Breast epithelium (tissue), 4 donors: ENCODE results near the gene SPTBN1. TPM values are rescaled to one million over a fixed set of nuclear protein-coding genes. Genes with fewer than 3 reads are reported as not detected.

Experiments
- DNase-seq, 2 donors: peaks; one replicate each; pipeline ENCODE4 v3.0.0-alpha.2; 2019; ENCODE audit warnings: low spot score in 2 of 2
- H3K27ac ChIP-seq, 2 donors: fragments of 200-600 bp; sonication (generic) in 1 of 2; one replicate each; pipeline ENCODE4 v1.5.1; 2016 to 2019; ENCODE audit warnings: mild to moderate bottlenecking in 1 of 2
- H3K27me3 ChIP-seq, 2 donors: fragments of 200-600 bp; sonication (generic) in 1 of 2; one replicate each; pipeline versions ENCODE4 v1.5.1 to v1.6.0; 2017 to 2019; ENCODE audit warnings: control low read depth in 1 of 2, mild to moderate bottlenecking in 1 of 2
- H3K36me3 ChIP-seq: fragments of 200-600 bp; one replicate; pipeline ENCODE4 v1.5.1; 2019
- H3K4me1 ChIP-seq, 2 donors: fragments of 200-600 bp; sonication (generic); one replicate each; pipeline ENCODE4 v1.5.1; 2016 to 2019; ENCODE audit warnings: control low read depth in 1 of 2
- H3K4me3 ChIP-seq, 3 donors: fragments of 200-600 bp; sonication (generic); 1 replicate in 2 of 3; 2 replicates in 1 of 3; pipeline ENCODE4 v1.5.1; 2016 to 2019; ENCODE audit warnings: mild to moderate bottlenecking in 3 of 3, moderate library complexity in 2 of 3
- H3K9me3 ChIP-seq, 2 donors: fragments of 200-600 bp; sonication (generic) in 1 of 2; one replicate each; pipeline ENCODE4 v1.5.1; 2016 to 2019; ENCODE audit warnings: control low read depth in 1 of 2
- CTCF ChIP-seq, 3 donors: fragments of 450-650 bp; IDR thresholded peaks; one replicate each; pipeline ENCODE4 v1.5.1; 2016 to 2017; ENCODE audit warnings: antibody characterized with exemption in 3 of 3, mild to moderate bottlenecking in 3 of 3, moderate library complexity in 3 of 3
- POLR2A ChIP-seq: fragments of 450-650 bp; IDR thresholded peaks from one replicate; pipeline ENCODE4 v1.6.1; 2016; ENCODE audit warnings: antibody characterized with exemption, mild to moderate bottlenecking, moderate library complexity
- POLR2AphosphoS5 ChIP-seq, 3 donors: sonication (generic); formaldehyde crosslinking; IDR thresholded peaks; one replicate each; pipeline ENCODE4 v1.6.1; 2017; ENCODE audit warnings: antibody characterized with exemption in 3 of 3
- intact Hi-C: fragments of 100-400 bp; cut with DNase I; formaldehyde crosslinking; loops from one replicate; pipeline ENCODE4 v1.15.1; 2023; ENCODE audit warnings: low total_unique reads
- total RNA-seq, 3 donors: library from RNA; depleted of rRNA; stranded (reverse); fragments of >200 nt; gene quantifications; one replicate each; pipeline ENCODE4 v1.1.0, GENCODE V29; 2016

SPTBN1 gene
- total RNA-seq, 3 donors from 2014 or later, result 223 to 1,216 (median 273) TPM

- no peak overlapping the region for H3K27ac ChIP-seq
- TF ChIP-seq POLR2A (no peak), CTCF (IDR thresholded peaks at IDR 0.05) (no peak), POLR2AphosphoS5 (IDR thresholded peaks at IDR 0.05) (no peak)
These were observed 35.5 kb upstream of the SPTBN1 start for GRCh38 chr2:54420524-54421172.

GRCh38 chr2:54422072-54422581 lies 34.0 kb upstream of the SPTBN1 start:
- Histone ChIP-seq H3K4me3 (no peak overlapping the region), H3K4me1 (no peaks in the 10 kb centered on the region), H3K9me3 (no peaks in the 10 kb centered on the region), H3K27ac (no peak overlapping the region), H3K36me3 (no peaks in the 10 kb centered on the region), H3K27me3 (no peaks in the 10 kb centered on the region)
- intact Hi-C loops, result no loop called here
- TF ChIP-seq POLR2AphosphoS5 (IDR thresholded peaks at IDR 0.05) (no peak), POLR2A (no peak), CTCF (IDR thresholded peaks at IDR 0.05) (no peak)
- no peak for DNase-seq

More at GRCh38 chr2:54420524-54421172, 35.5 kb upstream of the SPTBN1 start:
- H3K27me3 ChIP-seq, result no peaks in the 10 kb centered on the region
- H3K4me3 ChIP-seq, result no peak overlapping the region
- no peaks in the 10 kb centered on the region for H3K9me3 ChIP-seq
- DNase-seq, result no peak
- H3K4me1 ChIP-seq, result no peaks in the 10 kb centered on the region
- H3K36me3 ChIP-seq, result no peaks in the 10 kb centered on the region
- intact Hi-C loops, result no loop called here

- no peak for TF ChIP-seq POLR2A
- TF ChIP-seq CTCF (IDR thresholded peaks at IDR 0.05), result no peak
- no peak for TF ChIP-seq POLR2AphosphoS5 (IDR thresholded peaks at IDR 0.05)
- intact Hi-C loops, result no loop called here
- Histone ChIP-seq H3K4me3 (no peak overlapping the region), H3K9me3 (no peaks in the 10 kb centered on the region), H3K27ac (peak overlapping the region in 1 of 2 donors; percentile 26), H3K36me3 (no peaks in the 10 kb centered on the region), H3K27me3 (no peaks in the 10 kb centered on the region), H3K4me1 (no peaks in the 10 kb centered on the region)
- no peak for DNase-seq
These were observed 32.9 kb upstream of the SPTBN1 start for GRCh38 chr2:54423213-54423612.

- Histone ChIP-seq H3K4me1 (no peaks in the 10 kb centered on the region), H3K27me3 (no peaks in the 10 kb centered on the region), H3K4me3 (no peak overlapping the region), H3K9me3 (no peaks in the 10 kb centered on the region), H3K36me3 (no peaks in the 10 kb centered on the region), H3K27ac (no peak overlapping the region)
- intact Hi-C loops, result no loop called here
- TF ChIP-seq CTCF (IDR thresholded peaks at IDR 0.05), result no peak
- no peak for TF ChIP-seq POLR2A
- TF ChIP-seq POLR2AphosphoS5 (IDR thresholded peaks at IDR 0.05), result no peak
- no peak for DNase-seq
These were observed 31.5 kb upstream of the SPTBN1 start for GRCh38 chr2:54424555-54425163.

GRCh38 chr2:54428108-54428831 lies 27.9 kb upstream of the SPTBN1 start:
- no peaks in the 10 kb centered on the region for H3K27me3 ChIP-seq
- no peaks in the 10 kb centered on the region for H3K4me1 ChIP-seq
- no peaks in the 10 kb centered on the region for H3K36me3 ChIP-seq
- TF ChIP-seq POLR2AphosphoS5 (IDR thresholded peaks at IDR 0.05), result no peak
- TF ChIP-seq POLR2A, result no peak
- TF ChIP-seq CTCF (IDR thresholded peaks at IDR 0.05), result no peak
- DNase-seq, result no peak
- intact Hi-C loops, result no loop called here
- no peaks in the 10 kb centered on the region for H3K9me3 ChIP-seq
- peak overlapping the region in 1 of 2 donors; percentile 0 for H3K27ac ChIP-seq
- H3K4me3 ChIP-seq, result no peak overlapping the region
